Gastroesophageal sphincter (tissue), 4 donors: ENCODE measurements around the gene ARHGAP5. TPM values are rescaled to one million over a fixed set of nuclear protein-coding genes. Genes with fewer than 3 reads are reported as not detected.
A peak's percentile ranks its signal among the peaks of the same experiment; 100 is the strongest.

Source experiments
- ATAC-seq: fragments of 150-250 bp; one replicate; pipeline ENCODE4 v1.9.1; 2016; ENCODE audit warnings: mild to moderate bottlenecking, moderate library complexity
- H3K27ac ChIP-seq, 4 donors: fragments of 200-600 bp; sonication (generic) in 3 of 4; 1 replicate in 3 of 4; 2 replicates in 1 of 4; pipeline ENCODE4 v1.5.1; 2016 to 2019
- H3K27me3 ChIP-seq: fragments of 200-600 bp; sonication (generic); one replicate; pipeline ENCODE4 v1.5.1; 2019
- H3K36me3 ChIP-seq, 2 donors: fragments of 200-600 bp; sonication (generic); one replicate each; pipeline ENCODE4 v1.5.1; 2019; ENCODE audit warnings: control low read depth in 1 of 2
- H3K4me1 ChIP-seq, 3 donors: fragments of 200-600 bp; sonication (generic); 1 replicate in 2 of 3; 2 replicates in 1 of 3; pipeline ENCODE4 v1.5.1; 2016 to 2019; ENCODE audit warnings: control low read depth in 2 of 3
- H3K4me3 ChIP-seq, 2 donors: fragments of 200-600 bp; sonication (generic); one replicate each; pipeline ENCODE4 v1.5.1; 2019; ENCODE audit warnings: mild to moderate bottlenecking in 1 of 2, moderate library complexity in 1 of 2
- H3K9me3 ChIP-seq, 3 donors: fragments of 200-600 bp; sonication (generic); one replicate each; pipeline ENCODE4 v1.5.1; 2017 to 2019; ENCODE audit warnings: control low read depth in 2 of 3
- CTCF ChIP-seq, 4 experiments: fragments of 200-600 bp in 2 of 4; fragments of 450-650 bp in 2 of 4; sonication (generic) in 1 of 4; IDR thresholded peaks; one replicate each; pipeline ENCODE4 v1.5.1; 2017 to 2019; ENCODE audit warnings: antibody characterized with exemption in 4 of 4, mild to moderate bottlenecking in 2 of 4, moderate library complexity in 2 of 4
- EP300 ChIP-seq: sonication (generic); formaldehyde crosslinking; IDR thresholded peaks from one replicate; pipeline ENCODE4 v1.6.1; 2017; ENCODE audit warnings: antibody characterized with exemption, mild to moderate bottlenecking
- POLR2A ChIP-seq, 2 donors: fragments of 450-650 bp; IDR thresholded peaks; one replicate each; pipeline ENCODE4 v1.6.1; 2017; ENCODE audit warnings: antibody characterized with exemption in 2 of 2, mild to moderate bottlenecking in 2 of 2, moderate library complexity in 1 of 2
- POLR2AphosphoS5 ChIP-seq: sonication (generic); formaldehyde crosslinking; IDR thresholded peaks from one replicate; pipeline ENCODE4 v1.6.1; 2017; ENCODE audit warnings: antibody characterized with exemption
- WGBS, 2 donors: methylation state at CpG; one replicate each; pipeline ENCODE4 v1.1.5; 2018; ENCODE audit warnings: low coverage in 1 of 2; 5-methylcytosine and 5-hydroxymethylcytosine counted together
- total RNA-seq, 4 donors: library from RNA; depleted of rRNA; stranded (reverse); fragments of >200 nt; gene quantifications; one replicate each; pipeline ENCODE4 v1.1.0, GENCODE V29; 2016

ARHGAP5 gene
- 100 to 1,000 TPM; 196 to 265 (median 239) TPM for total RNA-seq

GRCh38 chr14:32077081-32078022 lies at the start of gene ARHGAP5:
Gene ARHGAP5 (plus strand): TSS chr14:32077304. CDS start chr14:32090670, 13,366 bp downstream.
- peak within 1 kb of the TSS; percentile 96 to 100 (median 99) for H3K27ac ChIP-seq
- TF ChIP-seq CTCF (IDR thresholded peaks at IDR 0.05) = peak in 3 of 4 experiments; percentile 16 to 41 (median 41)
- TF ChIP-seq POLR2A (IDR thresholded peaks at IDR 0.05) = peak; percentile 50 to 62
- TF ChIP-seq POLR2AphosphoS5 = peak; percentile 82
- no peak for TF ChIP-seq EP300
- peaks cover 0 to 74% (median 16%) of the 10 kb centered on the region in 3 donors for H3K4me1 ChIP-seq
- ATAC-seq = peak; percentile 40
- H3K27me3 ChIP-seq = no peaks in the 10 kb centered on the region
- H3K36me3 ChIP-seq = no peaks in the 10 kb centered on the region
- WGBS, 2 donors = 0% methylated on average over 11 of the region's 98 CpGs; no CpG with 5 or more reads in 1 of the 2 donors
- peak within 1 kb of the TSS; percentile 96 to 98 for H3K4me3 ChIP-seq
- no peaks in the 10 kb centered on the region for H3K9me3 ChIP-seq

GRCh38 chr14:32028599-32028998 lies 48.5 kb upstream of the ARHGAP5 start:
- ATAC-seq = no peak
- H3K9me3 ChIP-seq = no peaks in the 10 kb centered on the region
- TF ChIP-seq POLR2AphosphoS5 (no peak), POLR2A (IDR thresholded peaks at IDR 0.05) (no peak), EP300 (no peak), CTCF (IDR thresholded peaks at IDR 0.05) (no peak)
- peaks cover 0 to 4% (median 0%) of the 10 kb centered on the region in 3 donors for H3K4me1 ChIP-seq
- no peak overlapping the region for H3K27ac ChIP-seq
- no peaks in the 10 kb centered on the region for H3K36me3 ChIP-seq
- H3K4me3 ChIP-seq = no peak overlapping the region
- 42 to 92% methylated on average over 2 of the region's 2 CpGs for WGBS, 2 donors
- no peaks in the 10 kb centered on the region for H3K27me3 ChIP-seq

GRCh38 chr14:32033543-32033942 lies 43.6 kb upstream of the ARHGAP5 start:
- Histone ChIP-seq H3K4me1 (peaks cover 0 to 8% (median 0%) of the 10 kb centered on the region in 3 donors), H3K9me3 (no peaks in the 10 kb centered on the region), H3K4me3 (no peak overlapping the region), H3K27ac (no peak overlapping the region), H3K36me3 (no peaks in the 10 kb centered on the region), H3K27me3 (no peaks in the 10 kb centered on the region)
- no peak for TF ChIP-seq POLR2AphosphoS5
- TF ChIP-seq EP300 = no peak
- TF ChIP-seq CTCF (IDR thresholded peaks at IDR 0.05) = no peak
- TF ChIP-seq POLR2A (IDR thresholded peaks at IDR 0.05) = no peak
- no peak for ATAC-seq
- 60 to 82% methylated on average over 1 to 2 of the region's 2 CpGs for WGBS, 2 donors

GRCh38 chr14:32038876-32039275 lies 38.2 kb upstream of the ARHGAP5 start:
- no peaks in the 10 kb centered on the region for H3K9me3 ChIP-seq
- H3K27ac ChIP-seq = no peak overlapping the region
- WGBS, 2 donors = no CpG with 5 or more reads among the region's 1 CpG
- no peak overlapping the region for H3K4me3 ChIP-seq
- H3K27me3 ChIP-seq = no peaks in the 10 kb centered on the region
- ATAC-seq = no peak
- no peaks in the 10 kb centered on the region for H3K36me3 ChIP-seq
- TF ChIP-seq POLR2A (IDR thresholded peaks at IDR 0.05) (no peak), CTCF (IDR thresholded peaks at IDR 0.05) (no peak), EP300 (no peak), POLR2AphosphoS5 (no peak)
- peaks cover 0 to 3% (median 0%) of the 10 kb centered on the region in 3 donors for H3K4me1 ChIP-seq
